ENCODE data around the gene CASK.

GRCh38 chrX:41482154-41482850 lies 441.1 kb downstream of the CASK start:
- TF ChIP-seq CTCF (IDR thresholded peaks at IDR 0.05; ENCODE audit: poor library complexity, severe bottlenecking): no peak
- no peak for TF ChIP-seq SMC3 (conservative IDR thresholded peaks at IDR 0.05; ENCODE audit: poor library complexity)
- no peak for TF ChIP-seq RAD21 (conservative IDR thresholded peaks at IDR 0.05)
- no peak for TF ChIP-seq EZH2 (IDR thresholded peaks at IDR 0.05; ENCODE audit: borderline replicate concordance, insufficient read depth, low read length, poor library complexity, severe bottlenecking)
- no peak for TF ChIP-seq POLR2AphosphoS5 (IDR thresholded peaks at IDR 0.05)
- no peak for TF ChIP-seq MXI1 (conservative IDR thresholded peaks at IDR 0.05; ENCODE audit: poor library complexity, severe bottlenecking)
- TF ChIP-seq REST (IDR thresholded peaks at IDR 0.05; ENCODE audit: borderline replicate concordance): no peak
- no peak for TF ChIP-seq TAF1 (IDR thresholded peaks at IDR 0.05; ENCODE audit: low read depth)
